ENCODE data around the gene ARPC5. TPM values are rescaled to one million over a fixed set of nuclear protein-coding genes. Genes with fewer than 3 reads are reported as not detected.
"Not testable (repeated sequence)": the region's sequence is repeated elsewhere in the genome, so short reads cannot be mapped to it uniquely, and the experiment has no call there.

The ARPC5 gene
- total RNA-seq, 3 donors from 2014 or later: 101 to 158 (median 123) TPM

- Histone ChIP-seq H3K9me3 (no peaks in the 10 kb centered on the region), H3K4me1 (ENCODE audit: low read depth) (peaks cover 36% of the 10 kb centered on the region), H3K4me3 (no peak overlapping the region), H3K36me3 (ENCODE audit: low read depth) (no peaks in the 10 kb centered on the region)
- ATAC-seq (no peak), DNase-seq (no peak)
- intact Hi-C loops (cut with DNase I, micrococcal nuclease): no loop called here
- no peak for TF ChIP-seq CTCF (IDR thresholded peaks at IDR 0.05)
These were observed 2.6 kb downstream of the ARPC5 start for GRCh38 chr1:183632964-183633363.

GRCh38 chr1:183632114-183632513 is 3.5 kb downstream of the ARPC5 start:
- Histone ChIP-seq H3K4me3 (no peak overlapping the region), H3K36me3 (ENCODE audit: low read depth) (no peaks in the 10 kb centered on the region), H3K9me3 (no peaks in the 10 kb centered on the region), H3K4me1 (ENCODE audit: low read depth) (peaks cover 36% of the 10 kb centered on the region)
- DNase-seq (no peak), ATAC-seq (no peak)
- TF ChIP-seq CTCF (IDR thresholded peaks at IDR 0.05): no peak
- intact Hi-C loops (cut with DNase I, micrococcal nuclease): no loop called here

GRCh38 chr1:183630748-183631147 is 4.8 kb downstream of the ARPC5 start:
- DNase-seq (no peak), ATAC-seq (no peak)
- Histone ChIP-seq H3K9me3 (no peaks in the 10 kb centered on the region), H3K4me1 (ENCODE audit: low read depth) (peaks cover 36% of the 10 kb centered on the region), H3K4me3 (no peak overlapping the region), H3K36me3 (ENCODE audit: low read depth) (no peaks in the 10 kb centered on the region)
- TF ChIP-seq CTCF (IDR thresholded peaks at IDR 0.05): no peak
- intact Hi-C loops (cut with DNase I, micrococcal nuclease): no loop called here

GRCh38 chr1:183628537-183628936 is 7.0 kb downstream of the ARPC5 start:
- no peaks in the 10 kb centered on the region for H3K9me3 ChIP-seq
- TF ChIP-seq CTCF (IDR thresholded peaks at IDR 0.05): no peak
- DNase-seq: no peak
- intact Hi-C loops (cut with DNase I, micrococcal nuclease): no loop called here
- ATAC-seq: no peak
- no peaks in the 10 kb centered on the region for H3K36me3 ChIP-seq (ENCODE audit: low read depth)
- H3K4me1 ChIP-seq (ENCODE audit: low read depth): peaks cover 28% of the 10 kb centered on the region
- no peak overlapping the region for H3K4me3 ChIP-seq

GRCh38 chr1:183626236-183626635 is 9.3 kb downstream of the ARPC5 start:
- H3K4me1 ChIP-seq (ENCODE audit: low read depth); ATAC-seq; DNase-seq; intact Hi-C loops (cut with DNase I, micrococcal nuclease); H3K9me3 ChIP-seq; H3K36me3 ChIP-seq (ENCODE audit: low read depth); H3K4me3 ChIP-seq: not testable (repeated sequence)

GRCh38 chr1:183622884-183623785 is 12.4 kb downstream of the ARPC5 start:
- TF ChIP-seq CTCF (IDR thresholded peaks at IDR 0.05): peak; percentile 45
- intact Hi-C loops (cut with DNase I, micrococcal nuclease): no loop called here
- ATAC-seq: peak; percentile 97
- DNase-seq: peak in 2 of 3 donors; percentile 54 to 71
- Histone ChIP-seq H3K9me3 (no peaks in the 10 kb centered on the region), H3K4me3 (no peak overlapping the region), H3K36me3 (ENCODE audit: low read depth) (no peaks in the 10 kb centered on the region), H3K4me1 (ENCODE audit: low read depth) (no peaks in the 10 kb centered on the region)
